Activated CD8-positive, alpha-beta T cell treated with anti-CD3 and anti-CD28 coated beads for 36 hours (primary cell): ENCODE data around the gene MAP3K19. TPM values are rescaled to one million over a fixed set of nuclear protein-coding genes. Genes with fewer than 3 reads are reported as not detected.

ENCODE experiments used
- ATAC-seq: fragments of 200-7000 bp; cut with Tn5 transposase; one replicate; pipeline ENCODE4 v1.10.0; 2021; ENCODE audit warnings: mild to moderate bottlenecking, moderate library complexity
- CTCF ChIA-PET: fragments of 350-600 bp; sonication (Branson Sonifier 250); formaldehyde crosslinking; loops from one replicate; lab custom pipeline; 2021; ENCODE audit warnings: antibody characterized with exemption; lab: Charles Lee
- POLR2A ChIA-PET: fragments of 350-600 bp; sonication (Branson Sonifier 250); formaldehyde crosslinking; loops from one replicate; lab custom pipeline; 2021; ENCODE audit warnings: antibody characterized with exemption; lab: Charles Lee
- DNase-seq: peaks from one replicate; pipeline ENCODE4 v3.0.0-alpha.2; 2020
- H3K27ac Mint-ChIP-seq: one replicate; pipeline ENCODE4 v1.8.0; 2021; ENCODE audit warnings: mild to moderate bottlenecking, mixed read lengths
- H3K27me3 Mint-ChIP-seq: one replicate; pipeline ENCODE4 v1.8.0; 2021; ENCODE audit warnings: mixed read lengths
- H3K36me3 Mint-ChIP-seq: one replicate; pipeline ENCODE4 v1.8.0; 2021; ENCODE audit warnings: low read depth, mixed read lengths
- H3K4me1 Mint-ChIP-seq: one replicate; pipeline ENCODE4 v1.8.0; 2021; ENCODE audit warnings: low read depth, mixed read lengths
- H3K4me3 Mint-ChIP-seq: one replicate; pipeline ENCODE4 v1.8.0; 2021; ENCODE audit warnings: mild to moderate bottlenecking, moderate library complexity, mixed read lengths
- H3K9me3 Mint-ChIP-seq: one replicate; pipeline ENCODE4 v1.8.0; 2021; ENCODE audit warnings: mixed read lengths
- CTCF ChIP-seq: fragments of 200-600 bp; IDR thresholded peaks from one replicate; pipeline ENCODE4 v1.8.0; 2022; ENCODE audit warnings: antibody characterized with exemption, mild to moderate bottlenecking
- intact Hi-C: fragments of 100-400 bp; cut with micrococcal nuclease; formaldehyde crosslinking; loops from one replicate; pipeline ENCODE4 v1.10.0; 2022
- total RNA-seq, 2 experiments: library from RNA; stranded (reverse); gene quantifications; one replicate each; pipeline ENCODE4 v1.2.3, GENCODE V29; 2021

Gene MAP3K19
- total RNA-seq, 2 experiments from 2014 or later, result not detected

- H3K36me3 Mint-ChIP-seq, result peaks cover 58% of the 10 kb centered on the region
- H3K27ac Mint-ChIP-seq, result no peak overlapping the region
- no peak for TF ChIP-seq CTCF
- peaks cover 55% of the 10 kb centered on the region for H3K4me1 Mint-ChIP-seq
- ChIA-PET CTCF (interaction anchor here (1.6 kb wide), 1 partner anchor 19 kb away, joined by 3 read pairs; no protein-coding TSS in a partner anchor), POLR2A (no interaction called here)
- no peaks in the 10 kb centered on the region for H3K27me3 Mint-ChIP-seq
- H3K4me3 Mint-ChIP-seq, result no peak overlapping the region
- ATAC-seq, result no peak
- DNase-seq, result no peak
- no peaks in the 10 kb centered on the region for H3K9me3 Mint-ChIP-seq
- intact Hi-C loops, result no loop called here
These were observed 101.2 kb downstream of the MAP3K19 start for GRCh38 chr2:134946073-134946472.

GRCh38 chr2:134944975-134945374 lies 102.3 kb downstream of the MAP3K19 start:
- DNase-seq, result no peak
- ATAC-seq, result no peak
- Mint-ChIP-seq H3K27me3 (no peaks in the 10 kb centered on the region), H3K9me3 (no peaks in the 10 kb centered on the region), H3K27ac (peak overlapping the region; percentile 40), H3K4me1 (peaks cover 52% of the 10 kb centered on the region), H3K4me3 (no peak overlapping the region), H3K36me3 (peaks cover 56% of the 10 kb centered on the region)
- intact Hi-C loops, result no loop called here
- ChIA-PET CTCF (interaction anchor here (1.6 kb wide), 1 partner anchor 20 kb away, joined by 3 read pairs; no protein-coding TSS in a partner anchor), POLR2A (interaction anchor here (0.6 kb wide), 1 partner anchor 29 kb away, joined by 3 read pairs; no protein-coding TSS in a partner anchor)
- TF ChIP-seq CTCF, result no peak

GRCh38 chr2:134943540-134943939 lies 103.7 kb downstream of the MAP3K19 start:
- peaks cover 56% of the 10 kb centered on the region for H3K36me3 Mint-ChIP-seq
- peaks cover 46% of the 10 kb centered on the region for H3K4me1 Mint-ChIP-seq
- ATAC-seq (no peak), DNase-seq (no peak)
- no peak overlapping the region for H3K4me3 Mint-ChIP-seq
- H3K27ac Mint-ChIP-seq, result peak overlapping the region; percentile 35
- intact Hi-C loops, result no loop called here
- CTCF ChIA-PET, result interaction anchor here (1.3 kb wide), 1 partner anchor 17 kb away, joined by 3 read pairs; no protein-coding TSS in a partner anchor
- TF ChIP-seq CTCF, result no peak
- no peaks in the 10 kb centered on the region for H3K9me3 Mint-ChIP-seq
- POLR2A ChIA-PET, result no interaction called here
- H3K27me3 Mint-ChIP-seq, result no peaks in the 10 kb centered on the region

GRCh38 chr2:134936691-134937090 lies 110.6 kb downstream of the MAP3K19 start:
- peaks cover 34% of the 10 kb centered on the region for H3K36me3 Mint-ChIP-seq
- H3K27ac Mint-ChIP-seq, result no peak overlapping the region
- H3K27me3 Mint-ChIP-seq, result no peaks in the 10 kb centered on the region
- H3K9me3 Mint-ChIP-seq, result no peaks in the 10 kb centered on the region
- ChIA-PET POLR2A (no interaction called here), CTCF (no interaction called here)
- H3K4me3 Mint-ChIP-seq, result no peak overlapping the region
- ATAC-seq, result no peak
- no peak for TF ChIP-seq CTCF
- H3K4me1 Mint-ChIP-seq, result peaks cover 51% of the 10 kb centered on the region
- DNase-seq, result no peak
- intact Hi-C loops, result no loop called here

- ATAC-seq (no peak), DNase-seq (no peak)
- POLR2A ChIA-PET, result no interaction called here
- H3K27ac Mint-ChIP-seq, result peak overlapping the region; percentile 41
- CTCF ChIA-PET, result interaction anchor here (1.3 kb wide), 1 partner anchor 12 kb away, joined by 5 read pairs; no protein-coding TSS in a partner anchor
- intact Hi-C loops, result no loop called here
- no peaks in the 10 kb centered on the region for H3K27me3 Mint-ChIP-seq
- no peaks in the 10 kb centered on the region for H3K9me3 Mint-ChIP-seq
- TF ChIP-seq CTCF, result no peak
- H3K4me3 Mint-ChIP-seq, result no peak overlapping the region
- H3K4me1 Mint-ChIP-seq, result peaks cover 58% of the 10 kb centered on the region
- H3K36me3 Mint-ChIP-seq, result peaks cover 39% of the 10 kb centered on the region
These were observed 112.6 kb downstream of the MAP3K19 start for GRCh38 chr2:134934641-134935040.
